GM21825 (cell line): ENCODE results near the gene THADA.
A peak's percentile ranks its signal among the peaks of the same experiment; 100 is the strongest.

Experiments used
- ATAC-seq: cut with Tn5 transposase; IDR thresholded peaks from one replicate; pipeline ENCODE4 v1.9.1; 2021; ENCODE audit warnings: mild to moderate bottlenecking, moderate library complexity; ENCODE audit not compliant: unreplicated experiment

THADA gene

GRCh38 chr2:43227830-43228281 is 368.0 kb downstream of the THADA start:
- no peak for ATAC-seq

GRCh38 chr2:43226955-43227829 is 368.6 kb downstream of the THADA start:
- ATAC-seq: peak; percentile 17

GRCh38 chr2:43226558-43226954 is 369.3 kb downstream of the THADA start, which contains the start of gene ZFP36L2:
ZFP36L2 (minus strand) TSS chr2:43226606; CDS start chr2:43226315, 291 bp downstream.
- peak; percentile 48 for ATAC-seq

GRCh38 chr2:43225788-43226557 is 369.9 kb downstream of the THADA start:
- ATAC-seq: peak; percentile 30

- ATAC-seq: no peak
Observed at GRCh38 chr2:43225093-43225787, 370.6 kb downstream of the THADA start.

- no peak for ATAC-seq
Observed at GRCh38 chr2:43224571-43225092, 371.2 kb downstream of the THADA start.

GRCh38 chr2:43224131-43224570 is 371.7 kb downstream of the THADA start:
- ATAC-seq: no peak

GRCh38 chr2:43223521-43224001 is 372.3 kb downstream of the THADA start:
- ATAC-seq: no peak

GRCh38 chr2:43222475-43223309 is 373.1 kb downstream of the THADA start:
- ATAC-seq: no peak

- ATAC-seq: no peak
Observed at GRCh38 chr2:43221763-43222474, 373.9 kb downstream of the THADA start.

- no peak for ATAC-seq
Observed at GRCh38 chr2:43221124-43221762, 374.6 kb downstream of the THADA start.

GRCh38 chr2:43220760-43221123 is 375.1 kb downstream of the THADA start:
- no peak for ATAC-seq

GRCh38 chr2:43220229-43220751 is 375.5 kb downstream of the THADA start:
- ATAC-seq: no peak

GRCh38 chr2:43219383-43220228 is 376.2 kb downstream of the THADA start:
- ATAC-seq: peak; percentile 48

GRCh38 chr2:43218702-43219382 is 377.0 kb downstream of the THADA start:
- no peak for ATAC-seq

- no peak for ATAC-seq
Observed at GRCh38 chr2:43218155-43218701, 377.6 kb downstream of the THADA start.
